Measurements from ENCODE around the gene UBALD2. TPM values are rescaled to one million over a fixed set of nuclear protein-coding genes. Genes with fewer than 3 reads are reported as not detected.

The UBALD2 gene
- polyA plus RNA-seq, 1 donor from 2014 or later = 7.5 TPM

- peaks cover 13% of the 10 kb centered on the region for H3K36me3 ChIP-seq (ENCODE audit: insufficient read depth, low read length)
- TF ChIP-seq SMC3 (conservative IDR thresholded peaks at IDR 0.05; ENCODE audit: poor library complexity) = no peak
- no peak for TF ChIP-seq CTCF (IDR thresholded peaks at IDR 0.05; ENCODE audit: poor library complexity, severe bottlenecking)
- TF ChIP-seq RAD21 (conservative IDR thresholded peaks at IDR 0.05) = no peak
- no peak for TF ChIP-seq REST (IDR thresholded peaks at IDR 0.05; ENCODE audit: borderline replicate concordance)
- no peak for TF ChIP-seq EP300 (conservative IDR thresholded peaks at IDR 0.05; ENCODE audit: poor library complexity, severe bottlenecking)
- TF ChIP-seq TAF1 (IDR thresholded peaks at IDR 0.05; ENCODE audit: low read depth) = no peak
- TF ChIP-seq EZH2 (IDR thresholded peaks at IDR 0.05; ENCODE audit: borderline replicate concordance, insufficient read depth, low read length, poor library complexity, severe bottlenecking) = no peak
- no peak for TF ChIP-seq MXI1 (conservative IDR thresholded peaks at IDR 0.05; ENCODE audit: poor library complexity, severe bottlenecking)
- TF ChIP-seq POLR2AphosphoS5 (IDR thresholded peaks at IDR 0.05) = no peak
- no peaks in the 10 kb centered on the region for H3K9me3 ChIP-seq (ENCODE audit: low read length)
- no peak overlapping the region for H2AFZ ChIP-seq (ENCODE audit: low read depth, low read length)
- H3K4me3 ChIP-seq (ENCODE audit: low read length) = no peak overlapping the region
- no peak overlapping the region for H3K4me2 ChIP-seq (ENCODE audit: low read length)
- H3K79me2 ChIP-seq (replicated peaks; ENCODE audit: insufficient read depth, low read length) = no peaks in the 10 kb centered on the region
- H3K27ac ChIP-seq (ENCODE audit: low read length) = no peak overlapping the region
- no peaks in the 10 kb centered on the region for H3K27me3 ChIP-seq (ENCODE audit: insufficient read depth, low read depth, low read length)
- no peaks in the 10 kb centered on the region for H3F3A ChIP-seq (ENCODE audit: insufficient read depth, low read length, poor library complexity, severe bottlenecking)
- H4K20me1 ChIP-seq (ENCODE audit: insufficient read depth) = no peaks in the 10 kb centered on the region
- no peaks in the 10 kb centered on the region for H3K9me2 ChIP-seq (ENCODE audit: insufficient read depth, low read length)
- no peak overlapping the region for H3K9ac ChIP-seq (ENCODE audit: low read length)
Measured at GRCh38 chr17:76309461-76309860, 44.3 kb downstream of the UBALD2 start.

GRCh38 chr17:76312735-76313134, 47.6 kb downstream of the UBALD2 start:
- H3K9ac ChIP-seq (ENCODE audit: low read length) = no peak overlapping the region
- H3K9me2 ChIP-seq (ENCODE audit: insufficient read depth, low read length) = no peaks in the 10 kb centered on the region
- H3F3A ChIP-seq (ENCODE audit: insufficient read depth, low read length, poor library complexity, severe bottlenecking) = no peaks in the 10 kb centered on the region
- no peaks in the 10 kb centered on the region for H3K9me3 ChIP-seq (ENCODE audit: low read length)
- no peaks in the 10 kb centered on the region for H3K27me3 ChIP-seq (ENCODE audit: insufficient read depth, low read depth, low read length)
- H3K4me2 ChIP-seq (ENCODE audit: low read length) = no peak overlapping the region
- H3K27ac ChIP-seq (ENCODE audit: low read length) = no peak overlapping the region
- no peak overlapping the region for H3K4me3 ChIP-seq (ENCODE audit: low read length)
- TF ChIP-seq CTCF (IDR thresholded peaks at IDR 0.05; ENCODE audit: poor library complexity, severe bottlenecking) (no peak), POLR2AphosphoS5 (IDR thresholded peaks at IDR 0.05) (no peak), MXI1 (conservative IDR thresholded peaks at IDR 0.05; ENCODE audit: poor library complexity, severe bottlenecking) (no peak), EP300 (conservative IDR thresholded peaks at IDR 0.05; ENCODE audit: poor library complexity, severe bottlenecking) (no peak), TAF1 (IDR thresholded peaks at IDR 0.05; ENCODE audit: low read depth) (no peak), SMC3 (conservative IDR thresholded peaks at IDR 0.05; ENCODE audit: poor library complexity) (no peak), EZH2 (IDR thresholded peaks at IDR 0.05; ENCODE audit: borderline replicate concordance, insufficient read depth, low read length, poor library complexity, severe bottlenecking) (no peak), RAD21 (conservative IDR thresholded peaks at IDR 0.05) (no peak)
- no peak overlapping the region for H2AFZ ChIP-seq (ENCODE audit: low read depth, low read length)
- no peaks in the 10 kb centered on the region for H3K79me2 ChIP-seq (replicated peaks; ENCODE audit: insufficient read depth, low read length)
- H4K20me1 ChIP-seq (ENCODE audit: insufficient read depth) = no peaks in the 10 kb centered on the region
- H3K36me3 ChIP-seq (ENCODE audit: insufficient read depth, low read length) = peaks cover 13% of the 10 kb centered on the region
